ENCODE results near the gene NUP50. TPM values are rescaled to one million over a fixed set of nuclear protein-coding genes. Genes with fewer than 3 reads are reported as not detected.
A peak's percentile ranks its signal among the peaks of the same experiment; 100 is the strongest.

NUP50 gene
- total and polyA plus RNA-seq, 2 of the 13 experiments (the other 11 are each of a cell fraction or from before 2014, with no cell fraction given): 14.2 to 52.4 TPM

- peak; percentile 83 for TF ChIP-seq THAP9 (CRISPR knock-in tag; IDR thresholded peaks at IDR 0.05; ENCODE audit: borderline replicate concordance)
- no peak for TF ChIP-seq RAD51 (IDR thresholded peaks at IDR 0.05; ENCODE audit: borderline replicate concordance)
- peak; percentile 51; the same call in 1 of the 2 replicates for TF ChIP-seq ESRRA (CRISPR knock-in tag; IDR thresholded peaks at IDR 0.05; ENCODE audit: low read depth)
- peak; percentile 67; the same call in 1 of the 2 replicates for TF ChIP-seq ZNF570 (CRISPR knock-in tag; IDR thresholded peaks at IDR 0.05; ENCODE audit: borderline replicate concordance)
- no peak for TF ChIP-seq SMARCC2 (IDR thresholded peaks at IDR 0.05)
- peak in 1 of 2 experiments; percentile 19; a peak in 1 of 4 replicates for TF ChIP-seq NR2F1 (CRISPR knock-in tag; IDR thresholded peaks at IDR 0.05)
- peak; percentile 62 for TF ChIP-seq ZEB1 (IDR thresholded peaks at IDR 0.05; ENCODE audit: insufficient replicate concordance, low read depth)
- TF ChIP-seq AGO1 (IDR thresholded peaks at IDR 0.05; ENCODE audit: low read depth, low read length, poor library complexity, severe bottlenecking): no peak
- TF ChIP-seq GATAD2A (CRISPR knock-in tag; IDR thresholded peaks at IDR 0.05): peak; percentile 48
- peak; percentile 72; the same call in 1 of the 2 replicates for TF ChIP-seq ZNF784 (CRISPR knock-in tag; IDR thresholded peaks at IDR 0.05; ENCODE audit: borderline replicate concordance)
- TF ChIP-seq DPF2 (CRISPR knock-in tag; IDR thresholded peaks at IDR 0.05; ENCODE audit: borderline replicate concordance, low read depth): no peak
- TF ChIP-seq MED1 (CRISPR knock-in tag; IDR thresholded peaks at IDR 0.05): peak; percentile 86
- TF ChIP-seq KDM3A (CRISPR knock-in tag; IDR thresholded peaks at IDR 0.05; ENCODE audit: low read depth): no peak
- TF ChIP-seq CENPT (CRISPR knock-in tag; IDR thresholded peaks at IDR 0.05; ENCODE audit: low read depth): peak; percentile 81; the same call in 1 of the 2 replicates
- TF ChIP-seq DRAP1 (CRISPR knock-in tag; IDR thresholded peaks at IDR 0.05): peak; percentile 52
- no peak for TF ChIP-seq U2AF2 (IDR thresholded peaks at IDR 0.05; ENCODE audit: low read depth, low read length)
- no peak for TF ChIP-seq PBX2 (CRISPR knock-in tag; IDR thresholded peaks at IDR 0.05)
- no peak for TF ChIP-seq MIER2 (CRISPR knock-in tag; IDR thresholded peaks at IDR 0.05)
- TF ChIP-seq FOXK1 (CRISPR knock-in tag; IDR thresholded peaks at IDR 0.05; ENCODE audit: borderline replicate concordance, low read depth): 0 out of 2 replicates have a peak, but pooled peaks have one; percentile 11
- TF ChIP-seq EP300 (IDR thresholded peaks at IDR 0.05; ENCODE audit: low read depth in 2 of 2, low read length in 2 of 2): no peak
- peak; percentile 43; the same call in 1 of the 2 replicates for TF ChIP-seq EP300 (CRISPR knock-in tag; IDR thresholded peaks at IDR 0.05; ENCODE audit: borderline replicate concordance)
- no peak for TF ChIP-seq SMC3 (IDR thresholded peaks at IDR 0.05; ENCODE audit: low read length)
- no peak for TF ChIP-seq RFX3 (CRISPR knock-in tag; IDR thresholded peaks at IDR 0.05)
Observed at GRCh38 chr22:45163451-45164269, at the start of gene NUP50 (continued).
